Stimulated activated CD8-positive, alpha-beta memory T cell treated with anti-CD3 and anti-CD28 coated beads, Interleukin-4, amount 100 ng/mL, for 1 hour (primary cell): ENCODE measurements around the gene DYRK1A.

Experiments
- DNase-seq, 2 donors: peaks; one replicate each; pipeline ENCODE4 v3.0.0-alpha.2; 2020; ENCODE audit warnings: low read depth in 2 of 2, low spot score in 1 of 2

Gene DYRK1A

DNA sequence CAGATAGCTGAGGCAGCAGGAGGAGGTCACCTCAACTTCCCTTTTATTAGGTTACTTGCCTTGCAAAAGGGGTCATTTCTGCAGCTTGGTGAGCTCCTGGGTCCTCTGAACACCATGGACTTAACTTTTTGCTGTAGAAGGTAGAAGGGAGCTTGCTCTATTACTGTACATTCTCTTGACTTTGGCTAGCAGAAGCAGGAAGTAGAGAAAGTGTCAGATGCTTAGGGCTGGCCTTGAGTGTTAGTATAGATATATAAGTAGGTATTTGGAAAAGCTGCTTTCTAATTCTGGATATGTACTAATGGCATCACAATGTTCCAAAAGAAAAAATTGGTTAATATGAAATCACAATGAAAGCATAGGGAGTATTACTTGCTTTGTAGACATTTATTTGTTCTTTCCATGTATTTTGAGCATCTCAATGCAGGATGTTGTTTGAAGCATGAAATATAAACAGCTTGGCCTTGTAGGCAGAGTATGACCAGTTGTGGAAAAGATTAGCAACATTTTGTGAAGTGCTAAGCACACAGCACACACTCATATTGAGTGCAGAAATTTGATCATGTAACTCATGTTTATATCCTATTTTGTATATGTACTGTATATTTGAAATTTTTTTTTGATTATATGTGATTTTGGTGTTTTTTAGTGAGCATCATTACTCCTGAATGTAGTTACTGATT is 108.8 kb downstream of the DYRK1A start:
- DNase-seq: no peak

DNA sequence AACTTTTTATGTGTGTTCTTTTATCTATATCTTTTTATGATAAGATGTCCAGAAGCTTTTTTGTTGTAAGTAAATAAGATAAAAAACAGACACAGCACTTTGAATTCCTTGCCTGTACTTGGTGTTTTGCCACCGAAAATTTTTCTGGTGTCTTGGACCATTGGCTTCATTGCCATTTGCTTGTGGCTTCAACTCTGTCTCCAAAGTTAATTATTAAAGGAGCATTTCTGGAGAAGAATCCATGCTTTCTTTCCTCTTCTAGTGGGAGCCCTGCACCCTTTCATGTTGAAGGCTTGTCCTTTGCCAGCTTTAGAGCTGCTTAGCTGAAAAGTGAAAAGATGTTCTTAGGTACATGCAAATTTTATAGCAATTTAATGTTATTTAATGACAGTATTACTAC is 112.2 kb downstream of the DYRK1A start:
- no peak for DNase-seq

DNA sequence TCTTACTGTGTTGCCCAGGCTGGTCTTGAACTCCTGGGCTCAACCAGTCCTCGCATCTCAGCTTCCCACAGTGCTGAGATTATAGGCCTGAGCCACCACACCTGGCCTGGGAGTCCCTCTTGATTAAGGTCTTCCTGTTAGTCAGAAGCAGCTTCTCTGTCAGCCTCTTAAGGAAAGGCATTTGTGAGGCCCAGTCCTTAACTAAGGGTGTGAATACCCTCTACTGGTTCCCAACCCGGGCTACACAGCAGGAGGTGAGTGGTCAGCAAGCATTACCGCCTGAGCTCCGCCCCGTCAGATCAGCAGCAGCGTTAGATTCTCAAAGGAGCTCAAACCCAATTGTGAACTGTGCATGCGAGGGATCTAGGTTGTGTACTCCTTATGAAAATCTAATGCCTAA is 117.2 kb downstream of the DYRK1A start:
- DNase-seq: no peak

DNA sequence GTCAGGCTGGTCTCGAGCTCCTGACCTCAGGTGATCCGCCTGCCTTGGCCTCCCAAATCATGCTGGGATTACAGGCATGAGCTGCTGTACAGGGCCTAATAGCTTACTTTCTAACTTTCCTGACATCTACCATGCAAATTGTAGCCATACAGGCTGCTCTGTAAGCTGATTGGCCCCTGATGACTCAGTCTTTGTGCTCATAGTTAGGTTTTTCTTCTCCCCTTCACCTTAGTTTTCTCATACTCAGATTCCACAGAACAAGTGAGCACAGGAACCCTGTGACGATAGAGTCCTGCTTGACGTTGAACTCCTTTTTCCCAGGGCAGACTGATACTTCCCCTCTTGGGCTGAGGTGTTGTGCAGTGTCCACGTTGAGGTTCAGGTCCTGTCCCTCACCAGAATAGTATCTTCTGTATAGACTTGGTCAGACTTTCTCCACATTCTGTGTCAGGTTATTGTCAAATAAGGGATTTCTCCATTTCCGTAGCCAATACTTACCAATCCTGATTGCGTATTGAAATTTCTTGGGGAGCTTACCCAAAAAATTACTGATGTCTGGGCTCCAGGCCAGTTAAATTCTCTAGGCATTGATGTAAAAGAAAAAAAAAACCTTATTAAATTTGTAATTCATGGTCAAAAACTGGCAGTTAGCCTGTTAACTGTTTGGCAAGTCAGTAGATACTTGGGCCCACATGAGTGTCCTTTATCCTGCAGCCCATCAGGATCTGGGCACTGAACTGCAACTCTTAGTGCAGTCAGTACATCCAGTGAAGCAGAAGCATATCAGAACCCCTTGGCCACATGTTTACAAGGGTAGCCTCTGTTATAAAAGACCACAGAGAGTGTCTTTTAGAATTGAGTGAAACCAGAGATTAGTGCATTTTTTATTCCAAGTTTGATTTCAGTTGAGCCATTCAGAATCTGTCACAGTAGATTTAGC is 118.2 kb downstream of the DYRK1A start:
- no peak for DNase-seq

DNA sequence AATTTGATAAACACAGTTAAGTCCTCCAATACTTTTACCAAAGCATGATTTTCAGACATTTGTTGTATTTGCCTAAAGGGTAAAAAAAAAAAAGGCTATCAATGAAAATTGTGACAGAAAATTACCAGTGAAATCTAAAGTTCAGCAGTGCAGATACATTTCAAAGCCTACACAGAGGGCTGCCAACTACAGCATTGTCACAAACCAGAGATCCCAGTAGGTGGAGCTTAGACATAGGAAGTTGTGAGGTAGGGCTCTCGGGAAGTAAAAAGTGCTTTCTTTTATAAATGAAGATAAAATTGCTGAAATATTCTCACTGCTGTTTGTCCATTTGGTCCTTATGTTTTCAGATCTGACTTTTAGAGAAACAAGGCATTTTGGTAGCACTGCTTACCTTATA is 123.0 kb downstream of the DYRK1A start:
- no peak for DNase-seq

DNA sequence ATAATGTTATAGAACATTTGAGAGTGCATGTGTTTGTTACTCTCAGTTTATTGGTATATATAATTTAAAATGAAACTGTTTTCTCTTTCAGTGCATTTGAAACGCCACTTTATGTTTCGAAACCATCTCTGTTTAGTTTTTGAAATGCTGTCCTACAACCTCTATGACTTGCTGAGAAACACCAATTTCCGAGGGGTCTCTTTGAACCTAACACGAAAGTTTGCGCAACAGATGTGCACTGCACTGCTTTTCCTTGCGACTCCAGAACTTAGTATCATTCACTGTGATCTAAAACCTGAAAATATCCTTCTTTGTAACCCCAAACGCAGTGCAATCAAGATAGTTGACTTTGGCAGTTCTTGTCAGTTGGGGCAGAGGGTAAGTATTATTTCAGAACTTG is 123.5 kb downstream of the DYRK1A start:
- DNase-seq: no peak

DNA sequence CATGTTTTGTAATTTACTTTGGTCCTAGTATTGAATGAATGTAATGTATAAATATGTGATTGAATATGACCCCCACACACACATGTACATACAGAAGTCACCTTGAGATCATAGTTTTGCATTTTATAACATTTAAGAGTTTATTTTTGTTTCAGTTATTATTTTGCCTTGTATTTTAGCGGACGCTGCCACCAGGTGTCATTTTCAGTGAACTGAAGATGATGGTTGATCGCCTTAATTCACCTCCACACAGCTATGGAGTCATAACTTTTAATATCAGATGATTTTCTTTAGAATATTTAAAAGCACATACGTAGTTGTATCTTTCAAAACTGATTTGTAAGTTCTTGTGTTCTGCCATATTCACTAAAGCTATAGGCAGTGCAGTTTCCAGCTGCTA is 130.4 kb downstream of the DYRK1A start:
- DNase-seq: no peak

DNA sequence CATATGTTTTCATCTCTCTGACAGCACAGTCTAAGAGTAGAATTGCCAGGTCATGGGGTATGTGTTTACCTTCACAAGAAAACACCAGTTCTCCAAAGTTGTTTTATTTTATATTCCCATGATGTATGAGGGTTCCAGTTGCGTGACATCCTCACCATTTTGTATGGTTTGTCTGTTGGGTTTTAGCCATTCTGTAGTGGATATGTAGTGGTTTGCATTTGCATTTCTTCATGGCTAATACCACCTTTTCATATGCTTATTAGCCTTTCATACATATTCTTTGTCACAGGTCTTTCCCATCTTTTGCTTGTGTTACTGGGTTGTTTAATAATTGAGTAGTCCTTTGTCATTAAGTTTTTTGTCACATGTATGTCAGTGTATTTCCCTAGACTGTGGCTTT is 132.1 kb downstream of the DYRK1A start:
- no peak for DNase-seq

DNA sequence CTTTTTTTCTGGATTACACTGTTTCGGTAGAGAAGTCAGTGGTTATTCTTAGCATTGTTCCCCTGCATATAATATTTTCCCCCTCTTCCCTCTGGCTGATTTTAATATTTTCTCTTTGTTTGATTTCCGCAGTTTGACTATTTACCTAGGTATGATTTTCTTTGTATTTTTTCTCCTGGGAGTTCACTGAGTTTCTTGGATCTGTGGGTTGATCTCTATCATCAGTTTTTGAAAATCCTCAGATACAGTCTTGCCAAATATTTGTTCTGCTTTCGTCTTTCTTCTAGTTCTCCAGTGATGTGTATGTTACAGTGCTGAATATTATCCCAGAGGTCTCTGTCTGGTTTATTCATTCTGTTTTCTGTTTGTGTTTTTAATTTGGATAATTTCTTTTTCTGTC is 136.4 kb downstream of the DYRK1A start:
- DNase-seq: no peak

DNA sequence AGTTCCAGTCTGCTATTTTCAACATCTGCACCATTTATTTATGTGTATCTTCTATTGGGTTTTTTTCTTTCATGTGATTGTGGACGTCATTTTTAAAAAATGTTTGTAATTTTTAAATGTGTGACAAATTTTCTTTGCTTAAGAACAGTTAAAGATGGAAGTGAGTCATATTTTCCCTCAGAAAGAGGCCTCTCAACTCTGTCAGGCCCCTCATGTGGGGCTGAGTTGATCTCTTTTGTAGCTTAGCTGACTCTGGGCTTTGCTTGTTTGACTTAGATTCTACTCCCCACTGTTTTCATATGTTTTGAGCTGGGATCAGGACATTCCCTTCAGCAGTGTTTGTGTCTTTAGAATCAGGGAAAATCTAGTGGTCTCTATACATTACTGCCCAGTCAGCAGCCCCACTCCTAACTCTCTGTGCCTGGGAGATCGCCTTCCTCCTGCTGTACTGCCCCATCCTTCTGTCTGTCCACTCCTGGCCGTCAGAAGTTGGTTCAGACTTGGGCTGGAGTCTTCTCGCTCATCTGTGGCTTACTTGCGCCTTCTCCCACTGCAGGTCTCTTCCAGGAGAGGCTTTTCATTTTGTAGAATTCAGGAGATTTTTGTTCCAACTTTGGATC is 137.4 kb downstream of the DYRK1A start:
- no peak for DNase-seq

DNA sequence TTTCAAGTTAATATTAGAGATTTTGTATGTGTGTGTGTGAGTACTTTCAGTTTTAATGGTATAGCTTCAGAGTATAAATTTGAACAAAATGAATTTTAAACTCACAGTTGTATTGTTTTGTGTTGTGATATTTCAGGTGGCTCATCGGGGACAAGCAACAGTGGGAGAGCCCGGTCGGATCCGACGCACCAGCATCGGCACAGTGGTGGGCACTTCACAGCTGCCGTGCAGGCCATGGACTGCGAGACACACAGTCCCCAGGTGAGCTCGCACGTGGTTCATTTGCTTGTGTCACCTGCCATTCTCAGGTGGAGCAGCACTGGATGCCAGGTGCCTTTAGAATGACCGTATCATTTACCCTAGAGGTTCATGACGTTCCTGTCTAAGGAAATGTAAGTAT is 139.4 kb downstream of the DYRK1A start:
- DNase-seq: no peak

DNA sequence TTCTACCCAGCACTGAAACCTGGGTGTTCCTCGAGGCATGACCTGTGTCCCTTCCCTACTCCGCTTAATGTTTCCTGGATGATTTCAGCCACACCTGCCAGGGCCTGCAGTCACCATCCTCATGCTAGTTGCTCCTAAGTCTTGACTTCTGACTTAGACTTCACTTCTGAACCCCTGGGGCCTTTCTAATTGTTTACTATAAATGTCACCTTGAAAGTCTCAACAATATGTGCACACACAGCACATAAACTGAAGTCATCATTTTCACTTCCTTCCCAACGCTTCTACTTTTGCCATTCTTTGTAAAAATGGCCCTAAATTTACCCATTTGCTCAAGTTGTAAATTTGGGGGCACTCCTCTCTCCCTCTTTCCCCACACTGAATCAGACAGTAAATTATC is 141.1 kb downstream of the DYRK1A start:
- DNase-seq: no peak

DNA sequence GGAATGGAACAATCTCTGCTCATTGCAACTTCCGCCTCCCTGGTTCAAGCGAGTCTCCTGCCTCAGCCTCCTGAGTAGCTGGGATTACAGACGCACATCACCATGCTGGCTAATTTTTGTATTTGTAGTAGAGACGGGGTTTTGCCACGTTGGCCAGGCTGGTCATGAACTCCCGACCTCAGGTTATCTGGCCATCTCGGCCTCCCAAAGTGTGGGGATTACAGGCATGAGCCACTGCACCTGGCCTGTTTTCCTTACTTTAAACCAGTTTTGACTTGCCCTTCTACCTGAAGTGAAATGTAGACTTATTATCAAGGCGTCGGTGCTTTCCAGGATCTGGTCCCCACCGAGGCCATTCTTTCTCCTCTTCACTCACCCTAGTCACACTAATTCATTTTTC is 141.8 kb downstream of the DYRK1A start:
- no peak for DNase-seq

DNA sequence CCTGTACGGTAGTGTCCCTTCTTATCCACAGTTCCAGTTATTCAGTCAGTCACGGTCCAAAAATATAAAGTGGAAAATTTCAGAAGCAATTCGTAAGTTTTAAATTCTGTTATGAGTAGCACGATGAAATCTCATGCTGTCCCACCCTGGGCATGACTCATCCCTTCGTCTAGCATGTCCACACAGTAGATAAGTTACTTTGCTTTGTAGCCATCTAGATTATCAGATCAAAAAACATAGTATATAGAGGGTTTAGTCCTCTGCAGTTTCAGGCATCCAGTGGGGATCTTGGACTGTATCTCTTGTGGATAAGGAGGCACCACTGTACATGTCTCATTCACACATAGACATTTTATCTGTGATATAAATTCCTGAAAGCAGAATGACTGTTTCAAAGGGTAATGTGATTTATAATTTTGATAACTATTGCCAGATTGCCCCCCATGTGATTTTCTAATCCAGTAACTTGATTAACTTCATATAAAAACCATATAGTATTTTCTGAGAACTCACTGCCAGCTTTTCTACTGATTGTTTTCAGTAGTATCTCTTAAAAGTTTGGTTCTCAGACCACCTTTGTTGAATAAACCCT is 143.3 kb downstream of the DYRK1A start:
- DNase-seq: no peak

DNA sequence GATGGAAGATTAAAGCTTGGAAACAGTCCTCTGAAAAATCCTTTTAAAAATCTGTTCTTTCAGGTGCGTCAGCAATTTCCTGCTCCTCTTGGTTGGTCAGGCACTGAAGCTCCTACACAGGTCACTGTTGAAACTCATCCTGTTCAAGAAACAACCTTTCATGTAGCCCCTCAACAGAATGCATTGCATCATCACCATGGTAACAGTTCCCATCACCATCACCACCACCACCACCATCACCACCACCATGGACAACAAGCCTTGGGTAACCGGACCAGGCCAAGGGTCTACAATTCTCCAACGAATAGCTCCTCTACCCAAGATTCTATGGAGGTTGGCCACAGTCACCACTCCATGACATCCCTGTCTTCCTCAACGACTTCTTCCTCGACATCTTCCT is 145.3 kb downstream of the DYRK1A start:
- no peak for DNase-seq

DNA sequence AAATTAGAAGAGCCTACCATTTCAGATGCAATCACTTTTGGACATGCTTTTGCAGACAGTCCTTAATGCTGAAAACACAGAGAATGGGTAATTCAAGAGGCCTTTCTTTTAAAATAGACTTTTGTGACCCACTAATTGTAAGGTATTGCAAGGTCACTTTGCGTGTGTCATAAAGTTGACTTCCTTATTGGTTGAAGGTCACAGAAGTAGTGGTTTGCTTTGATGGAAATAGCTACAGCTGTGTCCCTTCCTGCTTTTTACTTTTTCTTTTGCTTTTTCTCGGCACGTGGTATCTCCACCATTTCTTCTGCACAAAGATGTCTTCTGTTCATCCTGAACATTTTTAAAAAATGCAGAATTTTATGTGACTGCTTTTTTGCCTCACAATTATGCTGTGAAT is 146.8 kb downstream of the DYRK1A start:
- DNase-seq: no peak

DNA sequence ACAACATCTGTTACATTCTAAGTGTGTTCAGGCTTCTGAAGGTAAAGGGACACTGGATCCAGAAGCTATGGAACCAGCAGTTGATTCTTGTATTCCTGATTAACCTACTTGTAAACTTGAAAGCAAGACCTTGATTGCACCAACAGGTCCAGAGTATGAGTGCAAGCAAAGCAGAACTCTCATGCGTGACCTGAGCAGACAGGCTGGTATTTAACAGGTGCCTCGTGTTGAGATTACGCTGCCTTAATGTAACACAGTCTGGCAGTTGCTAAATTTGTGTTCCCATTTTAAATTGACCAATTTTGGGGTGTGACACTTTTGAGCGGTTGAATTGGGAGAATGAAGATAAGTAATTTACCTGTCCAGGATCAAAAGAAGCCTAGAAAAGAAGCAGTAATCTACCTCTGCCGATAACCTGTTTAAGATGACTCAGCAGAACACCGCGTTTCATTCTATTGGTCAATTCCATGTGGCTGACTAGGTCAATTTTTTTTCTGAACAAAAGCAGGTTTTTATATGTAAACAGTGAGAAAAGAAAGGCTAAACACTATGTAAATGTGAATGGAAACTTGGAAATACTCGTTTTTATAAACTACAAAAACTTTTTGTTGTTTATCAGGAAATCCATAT is 147.6 kb downstream of the DYRK1A start:
- DNase-seq: no peak

DNA sequence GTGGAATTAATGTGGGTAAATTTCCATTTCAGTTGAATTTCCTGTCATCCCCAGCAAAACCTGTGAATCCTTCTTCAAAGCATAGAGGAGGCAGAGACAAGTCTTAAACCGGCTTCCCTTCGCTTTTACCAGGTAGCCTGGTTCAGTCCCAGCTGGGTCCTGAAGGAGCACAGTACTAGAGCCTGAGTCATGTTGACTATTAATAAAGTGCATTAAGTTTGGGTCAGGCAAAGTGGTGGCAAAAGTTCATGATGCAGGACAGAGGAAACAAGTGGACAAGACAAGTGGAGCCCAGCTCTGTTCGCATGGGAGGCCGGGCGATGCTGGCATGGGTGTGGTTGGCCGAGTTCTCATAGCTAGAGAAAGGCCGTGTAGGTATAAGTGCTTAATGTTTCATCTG is 150.4 kb downstream of the DYRK1A start:
- DNase-seq: no peak

DNA sequence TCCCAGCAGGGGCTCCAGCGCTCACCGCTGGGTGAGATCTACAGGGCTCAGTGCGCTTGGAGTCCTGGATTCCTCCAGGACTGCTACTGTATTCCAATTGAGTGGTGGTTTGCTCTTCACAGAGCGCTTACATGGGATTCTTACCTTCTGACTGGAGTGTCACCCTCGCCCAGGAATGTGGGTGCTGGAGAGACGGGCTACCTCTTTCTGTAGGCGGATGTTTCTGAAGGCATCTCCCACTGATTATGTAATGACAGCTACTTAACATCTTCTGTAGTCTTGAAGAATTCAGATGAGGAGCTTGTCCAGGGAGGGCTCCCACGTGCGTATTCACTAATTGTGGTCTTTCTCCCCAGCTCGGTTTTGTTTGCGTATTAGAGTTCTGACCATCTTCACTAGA is 154.2 kb downstream of the DYRK1A start:
- no peak for DNase-seq

DNA sequence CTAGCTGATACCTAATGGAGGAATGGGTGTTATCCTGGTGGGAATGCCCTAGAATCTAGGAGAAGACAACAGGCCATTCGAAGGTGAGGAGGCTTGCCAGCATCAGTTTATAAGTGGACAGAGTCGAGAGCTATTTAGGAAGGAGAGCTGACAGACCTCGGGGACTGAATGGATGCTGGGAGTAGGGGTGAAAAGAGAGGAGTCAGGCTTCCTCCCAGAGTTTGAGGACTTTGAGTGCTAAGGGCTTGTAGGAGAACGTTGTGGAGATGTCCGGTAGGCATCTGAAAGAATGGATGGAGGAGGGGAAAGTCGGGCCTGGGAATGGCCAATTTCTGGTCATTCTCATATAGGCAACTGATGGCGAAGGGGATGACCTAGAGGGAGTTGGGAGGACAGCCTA is 155.1 kb downstream of the DYRK1A start:
- DNase-seq: no peak

DNA sequence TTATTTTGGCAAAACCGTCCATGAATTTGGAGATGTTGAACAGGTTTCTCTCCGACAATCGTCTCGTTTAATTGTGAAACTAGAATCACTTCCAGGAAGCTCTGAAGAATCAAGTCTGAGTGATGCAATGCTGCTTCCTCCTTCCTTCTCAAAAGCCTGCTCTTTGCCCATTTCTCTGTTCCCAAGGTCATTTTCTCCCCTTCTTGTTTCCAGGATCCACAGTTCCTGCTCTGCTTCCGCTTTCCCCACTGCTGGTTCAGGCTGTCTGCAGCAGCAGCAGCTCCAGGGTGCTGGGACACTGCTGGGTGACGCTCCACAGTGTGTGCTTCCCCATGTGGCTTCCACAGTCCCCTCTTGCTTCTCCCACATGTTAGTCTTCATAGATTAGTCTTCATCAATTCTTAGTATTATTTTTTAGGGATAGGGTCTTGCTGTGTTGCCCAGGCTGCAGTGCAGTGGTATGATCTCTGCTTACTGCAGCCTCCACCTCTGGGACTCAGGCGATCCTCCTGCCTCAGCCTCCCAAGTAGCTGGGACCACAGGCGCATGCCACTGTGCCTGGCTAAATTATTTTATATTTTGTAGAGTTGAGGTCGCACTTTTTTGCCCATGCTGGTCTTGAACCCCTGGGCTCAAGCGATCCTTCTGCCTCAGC is 156.2 kb downstream of the DYRK1A start:
- DNase-seq: no peak
